K562 (cell line): Measurements from ENCODE around the gene CAPN7. TPM values are rescaled to one million over a fixed set of nuclear protein-coding genes. Genes with fewer than 3 reads are reported as not detected.

Experiments used
- ATAC-seq: fragments of 200-7000 bp; cut with Tn5 transposase; 3 replicates; pipeline ENCODE4 v1.9.1; 2020; ENCODE audit warnings: moderate library complexity
- BruUV-seq: library from RNA; stranded (reverse); fragments of 400-500 nt; replicated peaks from 2 replicates; lab custom pipeline; 2021; lab: Mats Ljungman, UMichigan
- CTCF ChIA-PET: fragments of 300-600 bp; formaldehyde crosslinking; extraction: SDS; loops from one replicate; lab custom pipeline; 2021; ENCODE audit warnings: low intra/inter-chr PET ratio; lab: Yijun Ruan, JAX
- POLR2A ChIA-PET: fragments of 300-600, 350-650 bp; sonication (Branson Sonifier 250); formaldehyde crosslinking; extraction: SDS; loops from one replicate; lab custom pipeline; 2021; ENCODE audit warnings: antibody characterized with exemption, inconsistent platforms; lab: Yijun Ruan, JAX
- DNase-seq, 4 experiments: peaks; one replicate each; pipeline versions ENCODE4 v3.0.0 to v3.0.0-alpha.2; 2011 to 2018; ENCODE audit warnings: low spot score in 3 of 4, mixed read lengths in 3 of 4; ENCODE audit errors: extremely low read depth in 1 of 4
- FAIRE-seq: peaks from 2 replicates; lab custom pipeline; 2011; peaks lifted over from hg19 to GRCh38; lab: Jason Lieb, UNC
- H2AFZ ChIP-seq: 2 replicates; pipeline ENCODE4 v1.6.0; 2011; ENCODE audit warnings: low read depth, low read length, control low read depth, inconsistent platforms
- H3K27ac ChIP-seq: fragments of 200-600 bp; 3 replicates; pipeline ENCODE4 v1.8.0; 2011; ENCODE audit warnings: low read depth, mild to moderate bottlenecking, control low read depth, inconsistent platforms, low read length, moderate library complexity, mixed read lengths; ENCODE audit errors: extremely low read depth
- H3K27me3 ChIP-seq, 2 experiments: fragments of 300-600 bp in 1 of 2; 2 replicates in 1 of 2; 3 replicates in 1 of 2; pipeline versions ENCODE4 v1.6.0 to v1.8.0; 2011; ENCODE audit warnings: inconsistent platforms in 2 of 2, low read length in 2 of 2, mild to moderate bottlenecking in 1 of 2, mixed read lengths in 1 of 2, moderate library complexity in 1 of 2; ENCODE audit not compliant: control insufficient read depth in 2 of 2, insufficient read depth in 2 of 2
- H3K36me3 ChIP-seq: fragments of 300-600 bp; 3 replicates; pipeline ENCODE4 v1.8.0; 2011; ENCODE audit warnings: mild to moderate bottlenecking, low read length, inconsistent platforms; ENCODE audit not compliant: control insufficient read depth, insufficient read depth
- H3K4me1 ChIP-seq, 2 experiments: fragments of 200-600 bp in 1 of 2; replicated peaks in 1 of 2; 2 replicates in 1 of 2; 3 replicates in 1 of 2; pipeline versions ENCODE4 v1.5.1 to v1.8.0; 2011; ENCODE audit warnings: inconsistent platforms in 2 of 2, low read length in 2 of 2, mild to moderate bottlenecking in 1 of 2, mixed read lengths in 1 of 2, moderate library complexity in 1 of 2; ENCODE audit not compliant: control insufficient read depth in 2 of 2, insufficient read depth in 2 of 2
- H3K4me2 ChIP-seq: 2 replicates; pipeline ENCODE4 v1.6.1; 2011; ENCODE audit warnings: low read length, control low read depth, inconsistent platforms, mixed read lengths; ENCODE audit not compliant: insufficient read depth
- H3K4me3 ChIP-seq: fragments of 200-600 bp; sonication (generic), shearing (Covaris generic); 2 replicates; pipeline ENCODE4 v1.5.1; 2016; ENCODE audit warnings: control low read depth, inconsistent platforms
- H3K79me2 ChIP-seq: fragments of 200-600 bp; 3 replicates; pipeline ENCODE4 v1.8.0; 2011; ENCODE audit warnings: low read length, inconsistent platforms; ENCODE audit not compliant: control insufficient read depth, insufficient read depth
- H3K9ac ChIP-seq, 2 experiments: 2 replicates each; pipeline versions ENCODE4 v1.6.0 to v1.6.1; 2011; ENCODE audit warnings: low read depth in 2 of 2, low read length in 2 of 2, control low read depth in 1 of 2, inconsistent platforms in 1 of 2, mild to moderate bottlenecking in 1 of 2, mixed read lengths in 1 of 2; ENCODE audit not compliant: insufficient read depth in 1 of 2
- H3K9me1 ChIP-seq: one replicate; pipeline ENCODE4 v1.6.0; 2011; ENCODE audit warnings: inconsistent platforms, mild to moderate bottlenecking, low read length, moderate library complexity; ENCODE audit not compliant: control insufficient read depth, insufficient read depth
- H3K9me3 ChIP-seq: replicated peaks from 2 replicates; pipeline ENCODE4 v1.5.1; 2011; ENCODE audit warnings: low read depth, low read length, inconsistent platforms; ENCODE audit not compliant: control insufficient read depth, insufficient read depth
- H4K20me1 ChIP-seq: replicated peaks from 2 replicates; pipeline ENCODE4 v1.6.1; 2011; ENCODE audit warnings: low read length, inconsistent platforms, mixed read lengths; ENCODE audit not compliant: control insufficient read depth, insufficient read depth
- GATA2 ChIP-seq: sonication (generic); formaldehyde crosslinking; IDR thresholded peaks from 2 replicates; pipeline ENCODE4 v1.4.0; 2020; ENCODE audit warnings: mild to moderate bottlenecking, missing genetic modification reagents
- PHF8 ChIP-seq: fragments of 200-600 bp; sonication (generic); IDR thresholded peaks from 2 replicates; pipeline ENCODE4 v1.6.1; 2012; ENCODE audit warnings: mixed run types, mild to moderate bottlenecking, inconsistent platforms, low read length, moderate library complexity, borderline replicate concordance
- POLR2AphosphoS5 ChIP-seq: IDR thresholded peaks from 2 replicates; pipeline ENCODE4 v1.6.1; 2011; ENCODE audit warnings: mild to moderate bottlenecking, low read depth, low read length, moderate library complexity; ENCODE audit not compliant: control insufficient read depth, insufficient read depth
- STAT5A ChIP-seq: IDR thresholded peaks from 2 replicates; pipeline ENCODE4 v1.6.1; 2012; ENCODE audit warnings: low read length, inconsistent platforms, borderline replicate concordance
- TEAD4 ChIP-seq, 2 experiments: sonication (generic) in 1 of 2; formaldehyde crosslinking in 1 of 2; IDR thresholded peaks; 2 replicates each; pipeline versions ENCODE4 v1.6.1 to v1.8.0; 2012 to 2022; ENCODE audit warnings: borderline replicate concordance in 1 of 2, inconsistent platforms in 1 of 2, low read length in 1 of 2, mild to moderate bottlenecking in 1 of 2, missing genetic modification reagents in 1 of 2
- XRCC5 ChIP-seq: fragments of 200-400 bp; formaldehyde crosslinking; IDR thresholded peaks from 2 replicates; pipeline ENCODE4 v1.6.1; 2017; ENCODE audit warnings: low read depth, mild to moderate bottlenecking, low read length
- ZBTB5 ChIP-seq: fragments of 450-650 bp; IDR thresholded peaks from 2 replicates; pipeline ENCODE4 v1.6.1; 2017; ENCODE audit warnings: antibody characterized with exemption
- ZKSCAN1 ChIP-seq: fragments of 150-350 bp; IDR thresholded peaks from 2 replicates; pipeline ENCODE4 v1.6.1; 2016; ENCODE audit warnings: low read depth, low read length
- ZNF212 ChIP-seq: fragments of 450-650 bp; formaldehyde crosslinking; IDR thresholded peaks from 2 replicates; pipeline ENCODE4 v1.4.0; 2020; ENCODE audit warnings: mild to moderate bottlenecking
- ZNF263 ChIP-seq: sonication (generic); formaldehyde crosslinking; IDR thresholded peaks from 2 replicates; pipeline ENCODE4 v1.8.0; 2022; ENCODE audit warnings: mild to moderate bottlenecking, missing genetic modification reagents, borderline replicate concordance
- WGBS: fragments of 100-300 bp; shearing (Covaris generic); methylation state at CpG from one replicate; pipeline ENCODE4 v1.1.6; 2016; ENCODE audit warnings: low coverage, mixed read lengths; ENCODE audit not compliant: insufficient coverage; ENCODE audit errors: missing lambda C conversion rate; 5-methylcytosine and 5-hydroxymethylcytosine counted together
- in situ Hi-C: fragments of 300-500 bp; cut with MboI; formaldehyde crosslinking; loops from 4 replicates; pipeline ENCODE4 v1.15.0; 2018; ENCODE audit warnings: inconsistent platforms, mixed read lengths
- intact Hi-C: fragments of 100-400 bp; cut with micrococcal nuclease; formaldehyde crosslinking; loops from 2 replicates; pipeline ENCODE4 v1.14.2; 2022
- polyA plus RNA-seq, 8 experiments: library from polyadenylated mRNA; depleted of rRNA in 4 of 8; stranded (reverse) in 5 of 8; unstranded in 3 of 8; fragments of >200 nt; fragmentation: Nextera tagmentation in 2 of 8; fragmentation: Illumina TruSeq in 1 of 8; extraction: Ambion mirVana in 2 of 8; extraction: Trizol in 1 of 8; gene quantifications; 2 replicates each; pipeline versions ENCODE4 v1.2.1 to v1.2.3, GENCODE V29; 2011 to 2014; ENCODE audit warnings: inconsistent platforms in 1 of 8, missing spikeins in 1 of 8
- total RNA-seq, 7 experiments: library from RNA; depleted of rRNA in 6 of 7; stranded (reverse); fragments of >200 nt in 6 of 7; fragmentation: Illumina TruSeq in 2 of 7; extraction: Trizol in 2 of 7; gene quantifications; 2 replicates each; pipeline versions ENCODE4 v1.2.1 to v1.2.3, GENCODE V29; 2011 to 2021; ENCODE audit warnings: low replicate concordance in 1 of 7
- TF ChIP-seq, protein P1 (sequence below): fragments of 250-450 bp; sonication (Bioruptor Pico); IDR thresholded peaks from 2 replicates; pipeline ENCODE4 v1.5.0; 2020; ENCODE audit warnings: mild to moderate bottlenecking, borderline replicate concordance
- TF ChIP-seq, protein P2 (sequence below): fragments of 450-650 bp; formaldehyde crosslinking; IDR thresholded peaks from 2 replicates; pipeline ENCODE4 v1.4.0; 2020; ENCODE audit warnings: mild to moderate bottlenecking

The CAPN7 gene
- total and polyA plus RNA-seq, 9 of the 15 experiments (the other 6 are each of a cell fraction or from before 2014, with no cell fraction given), result 6.5 to 42.7 (median 32.7) TPM

DNA sequence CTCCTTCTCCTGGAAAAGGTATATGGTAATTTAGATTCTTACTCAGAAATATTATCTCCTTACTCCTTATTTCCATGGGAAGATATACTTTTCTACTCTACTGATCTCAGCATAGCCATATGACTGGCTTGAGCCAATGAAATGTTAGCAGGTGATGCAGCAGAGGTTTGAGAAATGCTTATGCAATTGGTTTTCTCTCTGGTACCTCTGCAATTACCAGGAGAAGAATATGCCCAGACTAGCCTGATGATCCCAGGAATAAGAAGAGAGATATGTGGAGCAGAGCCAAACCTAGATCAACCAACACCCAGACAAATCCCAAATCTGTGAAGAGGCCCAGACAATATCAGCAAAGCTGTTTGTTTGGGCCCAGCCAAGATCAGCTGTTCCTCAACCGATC, 33.2 kb upstream of the CAPN7 start:
- H3K36me3 ChIP-seq, result no peaks in the 10 kb centered on the region

More for the DNA sequence above, 33.2 kb upstream of the CAPN7 start:
- Histone ChIP-seq H3K4me1 (no peaks in the 10 kb centered on the region), H3K4me2 (no peak overlapping the region), H2AFZ (no peak overlapping the region), H3K9me3 (no peaks in the 10 kb centered on the region), H3K27me3 (peaks cover 22 to 24% of the 10 kb centered on the region in 2 experiments), H3K4me3 (no peak overlapping the region), H3K9ac (no peak overlapping the region), H3K79me2 (no peaks in the 10 kb centered on the region), H4K20me1 (no peaks in the 10 kb centered on the region), H3K9me1 (no peaks in the 10 kb centered on the region), H3K27ac (no peak overlapping the region)
- in situ Hi-C loops, result no loop called here
- TF ChIP-seq, protein P1, sequence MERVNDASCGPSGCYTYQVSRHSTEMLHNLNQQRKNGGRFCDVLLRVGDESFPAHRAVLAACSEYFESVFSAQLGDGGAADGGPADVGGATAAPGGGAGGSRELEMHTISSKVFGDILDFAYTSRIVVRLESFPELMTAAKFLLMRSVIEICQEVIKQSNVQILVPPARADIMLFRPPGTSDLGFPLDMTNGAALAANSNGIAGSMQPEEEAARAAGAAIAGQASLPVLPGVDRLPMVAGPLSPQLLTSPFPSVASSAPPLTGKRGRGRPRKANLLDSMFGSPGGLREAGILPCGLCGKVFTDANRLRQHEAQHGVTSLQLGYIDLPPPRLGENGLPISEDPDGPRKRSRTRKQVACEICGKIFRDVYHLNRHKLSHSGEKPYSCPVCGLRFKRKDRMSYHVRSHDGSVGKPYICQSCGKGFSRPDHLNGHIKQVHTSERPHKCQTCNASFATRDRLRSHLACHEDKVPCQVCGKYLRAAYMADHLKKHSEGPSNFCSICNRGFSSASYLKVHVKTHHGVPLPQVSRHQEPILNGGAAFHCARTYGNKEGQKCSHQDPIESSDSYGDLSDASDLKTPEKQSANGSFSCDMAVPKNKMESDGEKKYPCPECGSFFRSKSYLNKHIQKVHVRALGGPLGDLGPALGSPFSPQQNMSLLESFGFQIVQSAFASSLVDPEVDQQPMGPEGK (CRISPR knock-in tag), result no peak
- TF ChIP-seq, protein P2, sequence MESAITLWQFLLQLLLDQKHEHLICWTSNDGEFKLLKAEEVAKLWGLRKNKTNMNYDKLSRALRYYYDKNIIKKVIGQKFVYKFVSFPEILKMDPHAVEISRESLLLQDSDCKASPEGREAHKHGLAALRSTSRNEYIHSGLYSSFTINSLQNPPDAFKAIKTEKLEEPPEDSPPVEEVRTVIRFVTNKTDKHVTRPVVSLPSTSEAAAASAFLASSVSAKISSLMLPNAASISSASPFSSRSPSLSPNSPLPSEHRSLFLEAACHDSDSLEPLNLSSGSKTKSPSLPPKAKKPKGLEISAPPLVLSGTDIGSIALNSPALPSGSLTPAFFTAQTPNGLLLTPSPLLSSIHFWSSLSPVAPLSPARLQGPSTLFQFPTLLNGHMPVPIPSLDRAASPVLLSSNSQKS (CRISPR knock-in tag), result no peak
- TF ChIP-seq ZKSCAN1, result no peak
- TF ChIP-seq PHF8, result no peak
- no peak for TF ChIP-seq TEAD4 (IDR thresholded peaks at IDR 0.05; ENCODE audit: low read length)
- no peak for TF ChIP-seq TEAD4 (CRISPR knock-in tag; IDR thresholded peaks at IDR 0.05; ENCODE audit: borderline replicate concordance)
- TF ChIP-seq GATA2 (CRISPR knock-in tag), result no peak
- no peak for TF ChIP-seq ZNF212 (CRISPR knock-in tag)
- TF ChIP-seq ZNF263, result no peak
- TF ChIP-seq ZBTB5, result no peak
- no peak for TF ChIP-seq POLR2AphosphoS5
- no peak for TF ChIP-seq STAT5A
- no peak for TF ChIP-seq XRCC5
- BruUV-seq, result no TSS peak
- ChIA-PET POLR2A (no interaction called here), CTCF (no interaction called here)
- 4% methylated on average over 1 of the region's 1 CpG for WGBS
- intact Hi-C loops, result no loop called here
- FAIRE-seq (no peak), ATAC-seq (no peak), DNase-seq (no peak)
